ENCODE data around the gene GRID2. TPM values are rescaled to one million over a fixed set of nuclear protein-coding genes. Genes with fewer than 3 reads are reported as not detected.
A peak's percentile ranks its signal among the peaks of the same experiment; 100 is the strongest.
"Not testable (repeated sequence)": the region's sequence is repeated elsewhere in the genome, so short reads cannot be mapped to it uniquely, and the experiment has no call there.

The GRID2 gene
- total RNA-seq, 6 experiments from 2014 or later = not detected

DNA sequence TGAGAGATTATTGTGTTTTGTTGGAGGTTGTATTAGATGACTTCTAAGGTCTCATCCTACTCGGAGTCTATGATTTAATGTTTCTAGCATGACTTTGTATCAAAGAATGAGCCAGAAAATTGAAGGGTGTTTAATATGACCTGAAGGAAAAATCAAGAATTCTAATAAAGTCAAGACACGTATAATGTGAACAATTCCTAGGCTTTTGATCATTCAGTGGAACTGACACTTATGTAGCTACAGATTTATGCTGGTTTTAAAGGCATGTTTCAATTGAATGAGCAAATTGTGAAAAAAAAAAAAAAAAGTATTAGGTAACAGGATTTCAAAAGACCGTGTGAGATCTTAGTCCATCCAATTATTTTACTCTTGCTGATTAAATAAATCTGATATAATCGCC lies 64.9 kb downstream of the GRID2 start:
- intact Hi-C loops (cut with DNase I) = no loop called here
- no peaks in the 10 kb centered on the region for H3K4me1 ChIP-seq

DNA sequence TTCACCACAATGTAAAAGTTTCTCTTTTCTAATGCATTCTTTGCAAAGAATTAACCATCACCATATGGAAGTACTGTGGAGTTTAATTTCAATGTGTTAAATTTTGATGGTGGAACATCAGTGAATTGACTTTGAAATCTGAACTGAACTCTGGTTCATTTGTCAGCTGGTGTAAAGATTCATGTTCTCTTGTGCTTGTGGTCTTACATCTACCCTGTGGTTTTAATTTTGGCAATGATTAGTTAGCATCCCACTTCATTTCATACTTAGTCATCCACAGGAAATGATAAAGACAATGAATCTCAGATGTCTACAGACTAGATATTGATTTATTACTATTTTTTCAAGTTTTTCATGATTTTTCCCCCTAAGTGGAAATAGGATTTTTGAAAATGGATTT lies 77.8 kb downstream of the GRID2 start:
- intact Hi-C loops (cut with DNase I) = no loop called here
- H3K9me3 ChIP-seq = no peaks in the 10 kb centered on the region
- no peaks in the 10 kb centered on the region for H3K4me1 ChIP-seq
- ATAC-seq (no peak), DNase-seq (no peak)
- TF ChIP-seq CTCF (IDR thresholded peaks at IDR 0.05) = no peak
- no peak for TF ChIP-seq POLR2A (IDR thresholded peaks at IDR 0.05)
- no peak overlapping the region for H3K4me3 ChIP-seq
- no peak overlapping the region for H3K27ac ChIP-seq
- no peaks in the 10 kb centered on the region for H3K27me3 ChIP-seq
- no peaks in the 10 kb centered on the region for H3K36me3 ChIP-seq

More for the DNA sequence above, 64.9 kb downstream of the GRID2 start:
- ATAC-seq (no peak), DNase-seq (no peak)
- 49% methylated on average over 4 of the region's 4 CpGs for WGBS (ENCODE audit: insufficient coverage, low coverage, low lambda C conversion rate, missing lambda C conversion rate)
- no peaks in the 10 kb centered on the region for H3K27me3 ChIP-seq
- no peaks in the 10 kb centered on the region for H3K36me3 ChIP-seq
- TF ChIP-seq CTCF (IDR thresholded peaks at IDR 0.05) = no peak
- no peak for TF ChIP-seq POLR2A (IDR thresholded peaks at IDR 0.05)
- H3K9me3 ChIP-seq = no peaks in the 10 kb centered on the region
- no peak overlapping the region for H3K4me3 ChIP-seq
- no peak overlapping the region for H3K27ac ChIP-seq

DNA sequence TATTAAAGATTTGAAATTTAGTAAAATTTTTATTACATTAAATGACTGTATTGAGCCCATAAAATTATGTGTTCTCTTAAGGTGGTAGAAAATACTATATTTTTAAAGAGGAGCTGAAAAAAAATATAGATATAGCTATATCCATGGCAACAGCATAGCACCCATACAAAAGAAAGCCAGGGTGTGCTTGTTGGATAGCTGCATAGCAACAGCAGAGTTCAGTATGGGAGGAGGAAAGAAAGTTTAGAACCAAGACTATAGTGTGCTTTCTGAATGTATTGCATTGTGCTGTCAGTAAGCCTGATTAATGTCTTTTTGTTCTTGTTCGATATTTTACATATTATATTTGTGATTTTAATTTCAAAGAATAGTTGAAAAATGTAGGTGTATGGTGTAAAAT lies 78.4 kb downstream of the GRID2 start:
- no peak for DNase-seq
- TF ChIP-seq CTCF (IDR thresholded peaks at IDR 0.05) = no peak
- TF ChIP-seq POLR2A (IDR thresholded peaks at IDR 0.05) = no peak
- H3K27ac ChIP-seq = no peak overlapping the region
- 65% methylated on average over 1 of the region's 1 CpG for WGBS (ENCODE audit: insufficient coverage, low coverage, low lambda C conversion rate, missing lambda C conversion rate)
- H3K9me3 ChIP-seq = no peaks in the 10 kb centered on the region
- no peak for ATAC-seq
- H3K4me1 ChIP-seq = no peaks in the 10 kb centered on the region
- no peaks in the 10 kb centered on the region for H3K27me3 ChIP-seq
- H3K36me3 ChIP-seq = no peaks in the 10 kb centered on the region
- intact Hi-C loops (cut with DNase I) = no loop called here
- no peak overlapping the region for H3K4me3 ChIP-seq

DNA sequence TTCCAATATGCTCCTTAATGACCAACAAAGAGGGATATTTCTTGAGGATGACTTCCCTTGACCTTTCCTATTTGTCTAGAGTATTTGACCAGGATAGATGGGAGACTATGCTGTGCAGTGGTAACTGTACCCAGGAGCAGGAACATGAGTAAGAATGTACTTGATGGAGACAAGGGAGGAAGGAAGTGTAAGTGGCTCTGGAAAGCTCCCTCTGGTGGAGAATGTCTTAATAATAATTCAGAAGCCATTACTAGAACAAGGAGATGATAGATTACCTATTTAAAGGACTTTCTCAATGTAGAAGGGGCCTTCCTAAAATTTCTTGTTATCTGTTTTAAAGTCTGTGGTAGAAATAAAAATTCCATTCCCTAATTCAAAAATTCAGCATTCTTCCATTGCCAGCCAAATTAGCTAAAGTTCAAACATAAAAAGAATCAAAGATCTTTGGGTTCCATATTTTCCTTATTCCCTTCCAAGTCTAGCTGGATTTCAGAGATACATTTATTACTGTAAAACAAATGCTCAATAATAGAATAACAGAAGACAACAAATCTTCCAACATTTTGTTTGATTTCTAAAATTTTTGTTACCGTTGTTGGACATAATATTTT lies 83.8 kb downstream of the GRID2 start:
- 75% methylated on average over 1 of the region's 1 CpG for WGBS (ENCODE audit: insufficient coverage, low coverage, low lambda C conversion rate, missing lambda C conversion rate)
- intact Hi-C loops (cut with DNase I) = no loop called here
- no peak overlapping the region for H3K4me3 ChIP-seq
- no peak for TF ChIP-seq POLR2A (IDR thresholded peaks at IDR 0.05)
- peak; percentile 43 to 66 (median 58) for TF ChIP-seq CTCF (IDR thresholded peaks at IDR 0.05)
- H3K4me1 ChIP-seq = no peaks in the 10 kb centered on the region
- no peak for DNase-seq
- H3K27ac ChIP-seq = no peak overlapping the region
- ATAC-seq = peak; percentile 67 to 79 (median 74)
- H3K9me3 ChIP-seq = no peaks in the 10 kb centered on the region
- no peaks in the 10 kb centered on the region for H3K27me3 ChIP-seq
- no peaks in the 10 kb centered on the region for H3K36me3 ChIP-seq

DNA sequence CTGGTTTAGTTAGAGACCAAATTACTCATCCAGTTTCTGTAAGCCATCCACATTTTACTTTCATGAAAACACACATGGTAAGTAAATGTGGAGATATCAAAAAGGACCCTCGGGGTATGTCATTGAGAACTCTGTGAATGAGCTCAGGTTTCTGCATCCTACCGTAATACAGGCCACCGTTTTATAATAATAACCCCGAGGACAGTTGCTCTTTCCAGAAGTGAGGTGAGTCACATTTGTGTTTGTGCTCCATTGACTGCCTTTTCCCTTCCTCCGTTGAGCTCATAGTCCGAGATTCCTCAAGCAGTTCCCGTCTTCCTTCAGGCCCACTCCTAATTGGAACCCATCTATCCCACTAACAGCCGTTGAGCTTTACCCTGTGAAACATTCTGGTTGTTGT lies 95.3 kb downstream of the GRID2 start:
- no peak for DNase-seq

DNA sequence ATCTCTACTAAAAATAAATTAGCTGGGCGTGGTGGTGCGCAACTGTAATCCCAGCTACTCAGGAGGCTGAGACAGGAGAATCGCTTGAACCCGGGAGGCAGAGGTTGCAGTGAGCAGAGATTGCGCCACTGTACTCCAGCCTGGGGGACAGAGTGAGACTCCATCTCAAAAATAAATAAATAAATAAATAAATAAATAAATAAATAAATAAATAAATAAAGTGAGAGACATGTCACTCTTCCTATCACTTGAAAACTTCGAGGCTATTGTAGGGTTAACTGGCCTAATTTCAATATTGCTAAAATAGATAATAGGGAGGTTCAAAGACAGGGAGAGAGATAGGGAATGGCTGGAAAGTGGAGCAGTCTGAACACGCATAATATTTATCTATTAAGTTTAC lies 99.8 kb downstream of the GRID2 start:
- ATAC-seq; H3K27me3 ChIP-seq; H3K4me3 ChIP-seq; intact Hi-C loops (cut with DNase I); H3K9me3 ChIP-seq; H3K4me1 ChIP-seq; H3K27ac ChIP-seq; H3K36me3 ChIP-seq; DNase-seq: not testable (repeated sequence)
- WGBS (ENCODE audit: insufficient coverage, low coverage, low lambda C conversion rate, missing lambda C conversion rate) = 63% methylated on average over 7 of the region's 7 CpGs

More for the DNA sequence above, 95.3 kb downstream of the GRID2 start:
- intact Hi-C loops (cut with DNase I) = no loop called here
- Histone ChIP-seq H3K36me3 (no peaks in the 10 kb centered on the region), H3K27ac (no peak overlapping the region), H3K4me3 (no peak overlapping the region), H3K4me1 (no peaks in the 10 kb centered on the region), H3K9me3 (no peaks in the 10 kb centered on the region), H3K27me3 (no peaks in the 10 kb centered on the region)
- no peak for ATAC-seq
- TF ChIP-seq CTCF (IDR thresholded peaks at IDR 0.05) = no peak
- TF ChIP-seq POLR2A (IDR thresholded peaks at IDR 0.05) = no peak
- WGBS (ENCODE audit: insufficient coverage, low coverage, low lambda C conversion rate, missing lambda C conversion rate) = 59% methylated on average over 8 of the region's 8 CpGs
